Endodermal cell (in vitro differentiated cells): ENCODE data around the gene ZFAND2A. TPM values are rescaled to one million over a fixed set of nuclear protein-coding genes. Genes with fewer than 3 reads are reported as not detected.
"Not testable (repeated sequence)": the region's sequence is repeated elsewhere in the genome, so short reads cannot be mapped to it uniquely, and the experiment has no call there.

Experiments
- DNase-seq: peaks from one replicate; pipeline ENCODE4 v3.0.0-alpha.2; 2017
- H3K27ac ChIP-seq: 2 replicates; pipeline ENCODE4 v1.5.1; 2013; ENCODE audit warnings: mild to moderate bottlenecking, low read depth, low read length, moderate library complexity
- H3K27me3 ChIP-seq: 2 replicates; pipeline ENCODE4 v1.6.1; 2013; ENCODE audit warnings: mild to moderate bottlenecking, low read length, moderate library complexity; ENCODE audit not compliant: insufficient read depth, control insufficient read depth, poor library complexity, severe bottlenecking
- H3K36me3 ChIP-seq: 2 replicates; pipeline ENCODE4 v1.7.0; 2013; ENCODE audit warnings: mild to moderate bottlenecking, low read length, moderate library complexity; ENCODE audit not compliant: control insufficient read depth, insufficient read depth
- H3K4me1 ChIP-seq: one replicate; pipeline ENCODE4 v1.7.0; 2013; ENCODE audit warnings: low read length; ENCODE audit not compliant: control insufficient read depth, insufficient read depth
- H3K4me3 ChIP-seq: 2 replicates; pipeline ENCODE4 v1.5.1; 2013; ENCODE audit warnings: mild to moderate bottlenecking, low read length, moderate library complexity
- H3K9ac ChIP-seq: 2 replicates; pipeline ENCODE4 v1.6.1; 2013; ENCODE audit warnings: mild to moderate bottlenecking, low read length, moderate library complexity; ENCODE audit not compliant: poor library complexity, severe bottlenecking; ENCODE audit errors: extremely low read depth
- H3K9me3 ChIP-seq: 2 replicates; pipeline ENCODE4 v1.6.1; 2013; ENCODE audit warnings: mild to moderate bottlenecking, low read length, moderate library complexity; ENCODE audit not compliant: control insufficient read depth
- H3K27ac Mint-ChIP-seq: 2 replicates; pipeline ENCODE4 v1.8.0; 2020; ENCODE audit warnings: mixed read lengths
- H3K27me3 Mint-ChIP-seq: 2 replicates; pipeline ENCODE4 v1.8.0; 2021; ENCODE audit warnings: mild to moderate bottlenecking, mixed read lengths; ENCODE audit not compliant: insufficient read depth
- H3K36me3 Mint-ChIP-seq: 2 replicates; pipeline ENCODE4 v1.8.0; 2020; ENCODE audit warnings: low read depth, mixed read lengths
- H3K4me1 Mint-ChIP-seq: 2 replicates; pipeline ENCODE4 v1.8.0; 2020; ENCODE audit warnings: mixed read lengths
- H3K4me3 Mint-ChIP-seq: 2 replicates; pipeline ENCODE4 v1.8.0; 2020; ENCODE audit warnings: mild to moderate bottlenecking, moderate library complexity, mixed read lengths
- H3K9me3 Mint-ChIP-seq: 2 replicates; pipeline ENCODE4 v1.8.0; 2020; ENCODE audit warnings: mild to moderate bottlenecking, mixed read lengths
- WGBS, 2 experiments: methylation state at CpG; one replicate each; pipeline versions ENCODE4 v1.1.5 to v1.1.7; 2013; ENCODE audit warnings: missing lambda C conversion rate in 2 of 2, mixed read lengths in 1 of 2; ENCODE audit not compliant: insufficient coverage in 1 of 2, insufficient read length in 1 of 2; 5-methylcytosine and 5-hydroxymethylcytosine counted together
- total RNA-seq, 2 donors: library from RNA; stranded (reverse); fragmentation: NEBNext Ultra II Directional in 1 of 2; extraction: Animal tissue kit (Norgen Biotek cat#: 25700) in 1 of 2; gene quantifications; 2 replicates in 1 of 2; 3 replicates in 1 of 2; pipeline ENCODE4 v1.2.1, GENCODE V29; 2021
- TF ChIP-seq, protein P1 (sequence below): fragments of 200-600 bp; sonication (generic); conservative IDR thresholded peaks from 2 replicates; pipeline ENCODE4 v1.5.0; 2021; ENCODE audit warnings: antibody characterized with exemption, mild to moderate bottlenecking

The ZFAND2A gene
- total RNA-seq, 2 donors from 2014 or later: 14.9 to 17.1 TPM

DNA sequence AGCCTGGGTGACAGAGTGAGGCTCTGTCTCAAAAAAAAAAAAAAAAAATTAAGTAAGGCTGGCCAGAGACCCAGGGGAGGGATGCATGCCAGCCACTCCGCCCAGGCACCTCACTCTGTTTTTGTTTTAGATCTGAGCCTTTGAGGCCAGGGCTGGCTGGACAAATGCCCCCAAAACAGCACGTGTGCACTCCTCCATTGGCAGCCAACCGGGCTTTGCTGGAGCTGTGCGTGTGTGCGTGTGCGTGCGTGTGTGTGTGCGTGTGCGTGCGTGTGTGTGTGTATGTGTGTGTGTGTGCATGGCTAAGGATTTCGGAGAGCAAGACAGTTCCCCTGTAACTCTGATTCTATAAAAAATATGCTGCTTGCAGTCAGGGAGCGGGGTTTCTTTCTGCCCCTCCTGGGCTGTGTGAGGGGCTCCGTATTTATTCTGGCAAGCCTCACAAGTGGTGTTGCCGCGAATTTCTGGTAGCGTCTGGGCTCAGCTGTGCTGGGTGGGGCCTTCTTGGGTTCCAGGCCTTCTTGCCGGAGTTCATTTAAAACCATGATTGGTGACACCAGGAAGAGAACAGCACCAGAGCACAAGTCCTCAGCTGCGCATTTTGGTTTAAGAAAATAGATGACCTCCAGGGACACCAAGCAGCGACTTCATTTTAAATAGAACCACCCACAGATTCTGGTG, 44.6 kb upstream of the ZFAND2A start:
- H3K27me3 Mint-ChIP-seq: peaks cover 4% of the 10 kb centered on the region
- Histone ChIP-seq H3K9ac (no peak overlapping the region), H3K27ac (no peak overlapping the region), H3K4me1 (no peaks in the 10 kb centered on the region), H3K27me3 (no peaks in the 10 kb centered on the region), H3K4me3 (no peak overlapping the region), H3K36me3 (no peaks in the 10 kb centered on the region), H3K9me3 (no peaks in the 10 kb centered on the region)
- no peak overlapping the region for H3K27ac Mint-ChIP-seq
- WGBS, 2 experiments: 73 to 78% methylated on average over 9 to 19 of the region's 19 CpGs
- no peaks in the 10 kb centered on the region for H3K4me1 Mint-ChIP-seq
- DNase-seq: no peak
- H3K9me3 Mint-ChIP-seq: no peaks in the 10 kb centered on the region
- no peaks in the 10 kb centered on the region for H3K36me3 Mint-ChIP-seq
- TF ChIP-seq, protein P1, sequence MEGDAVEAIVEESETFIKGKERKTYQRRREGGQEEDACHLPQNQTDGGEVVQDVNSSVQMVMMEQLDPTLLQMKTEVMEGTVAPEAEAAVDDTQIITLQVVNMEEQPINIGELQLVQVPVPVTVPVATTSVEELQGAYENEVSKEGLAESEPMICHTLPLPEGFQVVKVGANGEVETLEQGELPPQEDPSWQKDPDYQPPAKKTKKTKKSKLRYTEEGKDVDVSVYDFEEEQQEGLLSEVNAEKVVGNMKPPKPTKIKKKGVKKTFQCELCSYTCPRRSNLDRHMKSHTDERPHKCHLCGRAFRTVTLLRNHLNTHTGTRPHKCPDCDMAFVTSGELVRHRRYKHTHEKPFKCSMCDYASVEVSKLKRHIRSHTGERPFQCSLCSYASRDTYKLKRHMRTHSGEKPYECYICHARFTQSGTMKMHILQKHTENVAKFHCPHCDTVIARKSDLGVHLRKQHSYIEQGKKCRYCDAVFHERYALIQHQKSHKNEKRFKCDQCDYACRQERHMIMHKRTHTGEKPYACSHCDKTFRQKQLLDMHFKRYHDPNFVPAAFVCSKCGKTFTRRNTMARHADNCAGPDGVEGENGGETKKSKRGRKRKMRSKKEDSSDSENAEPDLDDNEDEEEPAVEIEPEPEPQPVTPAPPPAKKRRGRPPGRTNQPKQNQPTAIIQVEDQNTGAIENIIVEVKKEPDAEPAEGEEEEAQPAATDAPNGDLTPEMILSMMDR: no peak
- no peak overlapping the region for H3K4me3 Mint-ChIP-seq

- not testable (repeated sequence) for H3K27ac Mint-ChIP-seq, H3K27ac ChIP-seq, H3K9me3 Mint-ChIP-seq, DNase-seq, H3K27me3 ChIP-seq, H3K4me3 ChIP-seq, H3K36me3 ChIP-seq, H3K4me1 Mint-ChIP-seq, H3K4me1 ChIP-seq, H3K4me3 Mint-ChIP-seq, H3K9ac ChIP-seq, H3K27me3 Mint-ChIP-seq, H3K9me3 ChIP-seq, H3K36me3 Mint-ChIP-seq
- WGBS, 2 experiments: 94 to 98% methylated on average over 5 to 6 of the region's 6 CpGs
Observed at GRCh38 chr7:1202914-1203313, 42.9 kb upstream of the ZFAND2A start.

GRCh38 chr7:1201916-1202315, 41.9 kb upstream of the ZFAND2A start:
- Mint-ChIP-seq H3K4me3 (no peak overlapping the region), H3K36me3 (no peaks in the 10 kb centered on the region), H3K9me3 (no peaks in the 10 kb centered on the region), H3K4me1 (no peaks in the 10 kb centered on the region), H3K27me3 (peaks cover 4% of the 10 kb centered on the region), H3K27ac (no peak overlapping the region)
- Histone ChIP-seq H3K36me3 (no peaks in the 10 kb centered on the region), H3K27me3 (no peaks in the 10 kb centered on the region), H3K9me3 (no peaks in the 10 kb centered on the region), H3K9ac (no peak overlapping the region), H3K4me1 (no peaks in the 10 kb centered on the region), H3K27ac (no peak overlapping the region), H3K4me3 (no peak overlapping the region)
- DNase-seq: no peak
- TF ChIP-seq, protein P1: no peak
- 86 to 90% methylated on average over 12 to 15 of the region's 15 CpGs for WGBS, 2 experiments

- H3K36me3 ChIP-seq: no peaks in the 10 kb centered on the region
- H3K27me3 ChIP-seq: no peaks in the 10 kb centered on the region
- H3K36me3 Mint-ChIP-seq: no peaks in the 10 kb centered on the region
- no peak overlapping the region for H3K9ac ChIP-seq
- TF ChIP-seq, protein P1: no peak
- no peaks in the 10 kb centered on the region for H3K9me3 Mint-ChIP-seq
- no peaks in the 10 kb centered on the region for H3K4me1 Mint-ChIP-seq
- 91 to 92% methylated on average over 15 to 19 of the region's 19 CpGs for WGBS, 2 experiments
- H3K4me1 ChIP-seq: no peaks in the 10 kb centered on the region
- no peak overlapping the region for H3K27ac Mint-ChIP-seq
- H3K4me3 Mint-ChIP-seq: no peak overlapping the region
- DNase-seq: no peak
- H3K4me3 ChIP-seq: no peak overlapping the region
- H3K27ac ChIP-seq: no peak overlapping the region
- H3K9me3 ChIP-seq: no peaks in the 10 kb centered on the region
- peaks cover 8% of the 10 kb centered on the region for H3K27me3 Mint-ChIP-seq
Observed at GRCh38 chr7:1200045-1200444, 40.0 kb upstream of the ZFAND2A start.
